ENCODE measurements around the gene TM4SF4.

The TM4SF4 gene

DNA sequence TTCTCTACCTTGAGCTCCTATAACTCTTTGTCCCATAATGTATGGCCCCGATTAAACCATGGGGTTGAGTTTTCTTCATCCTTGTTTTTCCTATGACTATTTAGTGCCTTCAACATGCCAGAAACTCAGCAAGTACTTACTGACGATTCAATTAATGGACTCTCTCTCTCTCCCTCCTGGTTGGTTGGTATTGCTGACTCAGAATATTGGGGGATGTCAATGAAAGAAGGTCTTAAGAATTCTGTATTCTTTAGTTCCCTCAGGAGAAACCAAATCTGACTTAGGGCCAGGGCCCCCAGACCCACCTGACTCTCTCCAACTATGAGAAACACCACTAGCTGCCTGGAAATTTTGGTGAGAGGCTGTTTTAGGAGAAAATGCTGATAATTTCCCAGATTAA lies 40.8 kb downstream of the TM4SF4 start:
- DNase-seq, result no peak

DNA sequence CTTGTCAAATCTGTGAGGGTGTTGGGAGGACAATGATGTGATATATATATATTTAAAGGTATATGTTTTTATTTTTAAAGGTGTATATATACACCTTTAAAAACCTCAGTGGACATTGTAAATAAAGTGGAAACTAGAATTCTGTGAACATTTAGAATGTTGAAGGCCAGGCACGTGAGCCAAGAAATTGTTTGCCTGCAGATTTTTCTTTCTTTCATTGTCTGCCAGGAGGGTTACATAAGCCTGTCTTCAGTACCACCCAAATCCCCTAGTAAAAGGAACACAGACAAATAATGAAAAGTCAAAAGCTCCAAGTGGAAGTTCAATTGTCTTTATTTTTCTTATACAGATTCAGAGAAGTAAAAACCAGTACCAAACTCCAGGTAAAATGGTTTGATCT lies 42.4 kb downstream of the TM4SF4 start:
- DNase-seq, result no peak

- DNase-seq, result no peak
These were observed 45.4 kb downstream of the TM4SF4 start for GRCh38 chr3:149519912-149520311.

GRCh38 chr3:149523512-149524299 lies 49.2 kb downstream of the TM4SF4 start:
- no peak for DNase-seq

GRCh38 chr3:149527531-149528339 lies 53.2 kb downstream of the TM4SF4 start:
- DNase-seq, result peak; percentile 32

GRCh38 chr3:149528340-149528650 lies 53.8 kb downstream of the TM4SF4 start:
- DNase-seq, result no peak

- DNase-seq, result no peak
These were observed 54.6 kb downstream of the TM4SF4 start for GRCh38 chr3:149529099-149529498.

DNA sequence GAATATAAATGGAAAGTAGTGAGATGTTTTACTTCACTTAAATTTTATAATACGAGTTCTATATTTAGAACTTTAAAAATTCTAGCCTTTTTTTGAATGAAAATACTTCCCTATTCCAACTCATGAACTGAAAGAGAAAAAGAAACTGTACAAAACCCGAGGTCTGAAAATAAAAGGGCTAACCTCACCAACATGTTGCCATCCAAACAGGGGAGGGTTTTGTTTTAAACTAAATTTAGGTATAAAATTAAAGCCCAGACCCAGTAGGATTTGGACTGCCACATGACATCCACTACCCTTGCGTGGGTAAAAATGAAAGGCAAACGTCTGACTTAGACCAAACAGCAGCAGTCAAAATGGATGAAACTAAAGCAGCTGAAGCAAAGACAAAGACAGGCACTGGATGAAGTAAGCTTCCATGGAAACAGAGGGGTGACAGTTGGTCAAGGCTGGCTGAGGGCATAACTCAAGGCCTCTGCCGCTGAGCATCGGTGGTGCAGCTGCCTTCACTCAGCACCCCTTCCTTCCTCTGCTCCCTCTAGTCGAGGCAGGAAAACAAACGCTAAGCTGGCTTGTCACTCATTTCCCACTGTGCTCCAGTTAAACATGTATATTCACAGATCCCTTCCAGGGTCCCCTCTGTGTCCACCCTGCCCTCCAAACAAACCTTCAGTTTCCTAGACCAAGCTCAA lies 58.1 kb downstream of the TM4SF4 start:
- DNase-seq, result no peak

- DNase-seq, result no peak
These were observed 59.6 kb downstream of the TM4SF4 start for GRCh38 chr3:149534082-149534481.

- DNase-seq, result no peak
These were observed 60.3 kb downstream of the TM4SF4 start for GRCh38 chr3:149534671-149535332.

DNA sequence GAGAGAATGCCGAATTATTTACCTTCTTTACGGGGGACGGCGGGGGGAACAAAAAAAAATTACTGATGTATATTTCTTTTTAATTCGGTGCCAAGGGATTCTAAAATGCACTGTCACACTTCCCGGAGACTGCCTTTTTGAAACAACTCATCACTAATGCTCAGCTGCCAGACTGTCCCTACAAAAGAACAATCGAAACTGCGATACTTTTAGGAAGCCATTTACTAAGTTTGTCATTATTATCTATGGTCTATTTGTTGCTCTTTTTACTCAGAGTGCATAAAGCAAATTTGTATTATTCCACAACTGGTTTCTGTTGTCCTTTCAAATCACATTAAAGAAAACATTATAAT lies 60.8 kb downstream of the TM4SF4 start:
- DNase-seq, result no peak

DNA sequence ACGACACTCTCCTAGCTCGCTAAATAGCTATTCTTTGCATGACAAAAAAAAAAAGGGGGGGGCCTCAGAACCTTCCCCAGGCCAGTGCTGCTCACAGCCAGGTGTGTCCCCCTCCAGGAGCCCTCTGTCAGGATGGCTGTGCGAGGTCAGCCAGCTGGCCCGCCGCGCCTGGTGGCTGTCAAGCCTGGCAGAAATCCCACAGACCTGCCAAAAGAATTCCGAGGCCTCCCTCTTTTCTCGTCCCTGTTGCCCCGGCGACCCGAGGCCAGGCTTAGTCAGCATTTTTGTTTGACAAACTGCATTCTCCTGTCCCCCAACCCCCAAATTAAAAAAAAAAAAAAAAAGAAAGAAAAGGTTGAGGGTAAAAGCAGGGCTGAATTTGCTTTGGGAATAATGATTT lies 61.9 kb downstream of the TM4SF4 start:
- no peak for DNase-seq

DNA sequence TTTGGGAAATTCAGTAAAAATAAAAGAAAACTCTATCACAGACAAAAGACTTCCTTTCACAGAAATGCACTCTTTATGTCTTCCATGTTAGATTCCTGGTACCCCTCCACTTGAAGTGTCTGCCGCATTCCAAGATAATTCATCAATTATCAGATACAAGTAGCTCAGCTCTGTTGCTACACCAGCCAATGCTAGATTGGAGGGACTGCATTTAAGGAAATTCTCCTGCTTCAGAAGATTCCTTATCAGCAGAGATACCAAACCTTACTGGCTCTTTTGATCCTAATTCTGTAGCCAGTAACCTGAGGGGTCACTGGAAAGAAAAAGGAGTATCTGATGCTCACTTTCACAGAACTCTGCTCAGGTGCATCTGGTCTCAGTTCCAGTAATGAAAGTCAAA lies 63.9 kb downstream of the TM4SF4 start:
- no peak for DNase-seq

- no peak for DNase-seq
These were observed 66.6 kb downstream of the TM4SF4 start for GRCh38 chr3:149541091-149541491.

GRCh38 chr3:149542375-149543312 lies 68.1 kb downstream of the TM4SF4 start:
- DNase-seq, result no peak

GRCh38 chr3:149545049-149545448 lies 70.6 kb downstream of the TM4SF4 start:
- no peak for DNase-seq

- no peak for DNase-seq
These were observed 72.9 kb downstream of the TM4SF4 start for GRCh38 chr3:149547413-149547812.

DNA sequence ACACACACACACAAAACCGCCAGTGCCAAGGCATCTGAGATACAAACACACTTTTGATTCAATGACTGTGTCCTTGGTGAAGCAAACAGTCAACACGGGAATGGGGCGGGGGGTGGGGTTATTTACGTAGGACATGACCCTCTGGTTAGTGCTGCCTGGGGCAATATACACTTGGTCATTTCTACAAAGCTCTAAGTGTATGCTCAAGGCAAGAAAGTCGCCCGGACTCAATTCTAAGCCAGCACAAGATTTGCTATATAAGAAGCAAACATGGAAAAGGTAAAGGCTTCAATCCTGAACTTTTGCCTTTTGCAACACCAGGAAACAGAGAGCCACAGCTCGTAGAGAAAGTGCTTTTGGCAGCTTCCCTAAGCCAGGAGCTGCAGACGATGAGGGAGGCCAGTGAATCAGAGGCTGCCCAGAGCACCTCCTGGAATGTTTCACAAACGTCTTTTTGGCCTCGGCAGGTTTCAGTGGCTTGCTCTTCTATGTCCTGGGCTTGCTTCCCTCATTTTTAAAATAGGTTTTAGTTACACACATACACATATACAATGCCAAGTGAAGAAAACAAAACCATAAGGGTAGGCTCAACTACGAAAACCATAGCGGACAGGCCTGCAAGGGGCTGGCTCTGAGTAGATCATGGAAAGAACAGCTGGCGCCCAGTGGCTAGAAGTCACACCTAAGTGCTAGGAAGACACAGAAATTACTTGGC lies 73.6 kb downstream of the TM4SF4 start:
- no peak for DNase-seq

DNA sequence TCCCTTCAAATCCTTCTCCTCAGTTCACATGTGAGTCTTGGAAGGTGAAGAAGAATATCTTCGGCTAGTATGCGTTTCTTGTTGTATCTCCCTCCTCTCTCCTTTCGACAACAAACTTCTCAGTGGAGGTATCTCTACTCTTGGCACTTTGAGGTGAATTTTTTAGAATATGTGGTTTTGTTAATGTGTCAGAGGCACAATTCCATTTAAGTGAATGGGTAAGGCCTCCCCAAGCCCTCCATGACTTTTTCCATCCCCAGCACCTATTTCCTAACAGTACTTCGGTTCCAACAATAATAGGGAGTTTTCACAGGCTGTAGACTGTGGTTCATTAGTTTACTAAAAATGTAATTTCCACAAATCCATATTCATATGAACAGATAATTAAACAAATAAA lies 74.2 kb downstream of the TM4SF4 start:
- no peak for DNase-seq

GRCh38 chr3:149551500-149551899 lies 77.0 kb downstream of the TM4SF4 start:
- no peak for DNase-seq

DNA sequence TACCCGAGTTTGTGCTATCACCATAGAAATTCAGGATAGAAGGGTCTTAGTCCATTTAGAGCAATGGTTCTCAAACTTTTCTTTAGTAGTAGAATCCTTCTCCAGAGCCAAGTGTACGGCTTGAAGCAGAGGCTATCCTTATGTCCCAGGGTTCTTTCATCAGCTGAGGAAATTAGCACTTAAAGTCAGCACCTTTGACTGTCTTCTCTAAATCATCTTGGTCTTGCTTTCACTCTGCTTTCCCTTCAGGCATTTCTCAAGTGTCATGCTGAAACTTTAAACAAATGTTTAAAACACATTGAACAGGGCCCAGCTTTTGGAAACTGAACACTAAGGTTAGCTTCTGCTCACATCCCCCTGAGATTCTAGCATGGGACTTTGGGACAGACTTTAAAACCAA lies 78.2 kb downstream of the TM4SF4 start:
- DNase-seq, result no peak

Data from NCI-H82 (cell line).